Eye (tissue), 1 donor: Measurements from ENCODE around the gene NINJ1.

Source experiments
- DNase-seq: peaks from one replicate; pipeline ENCODE4 v3.0.0-alpha.2; 2015

Gene NINJ1

GRCh38 chr9:93086447-93087224, 47.4 kb downstream of the NINJ1 start:
- no peak for DNase-seq

- no peak for DNase-seq
These were observed 48.4 kb downstream of the NINJ1 start for GRCh38 chr9:93085676-93086075.

GRCh38 chr9:93084471-93084881, 49.6 kb downstream of the NINJ1 start:
- no peak for DNase-seq

- DNase-seq, result no peak
These were observed 50.2 kb downstream of the NINJ1 start for GRCh38 chr9:93083592-93084470.

- no peak for DNase-seq
These were observed 51.1 kb downstream of the NINJ1 start for GRCh38 chr9:93082841-93083411.

GRCh38 chr9:93081931-93082330, 52.1 kb downstream of the NINJ1 start:
- DNase-seq, result no peak

GRCh38 chr9:93081081-93081529, 52.9 kb downstream of the NINJ1 start:
- DNase-seq, result no peak

GRCh38 chr9:93080406-93080805, 53.6 kb downstream of the NINJ1 start:
- no peak for DNase-seq

GRCh38 chr9:93079371-93079770, 54.7 kb downstream of the NINJ1 start:
- no peak for DNase-seq

- no peak for DNase-seq
These were observed 56.2 kb downstream of the NINJ1 start for GRCh38 chr9:93077811-93078210.

- no peak for DNase-seq
These were observed 56.7 kb downstream of the NINJ1 start for GRCh38 chr9:93077367-93077766.

GRCh38 chr9:93076792-93077128, 57.3 kb downstream of the NINJ1 start:
- DNase-seq, result no peak

GRCh38 chr9:93076101-93076791, 57.8 kb downstream of the NINJ1 start:
- DNase-seq, result no peak

- DNase-seq, result no peak
These were observed 61.7 kb downstream of the NINJ1 start for GRCh38 chr9:93072383-93072795.
